Progenitor cell of endocrine pancreas (in vitro differentiated cells): ENCODE results near the gene GGCT. TPM values are rescaled to one million over a fixed set of nuclear protein-coding genes. Genes with fewer than 3 reads are reported as not detected.

ENCODE experiments used
- DNase-seq: peaks from one replicate; pipeline ENCODE4 v3.0.0; 2021; ENCODE audit warnings: low spot score; ENCODE audit not compliant: unreplicated experiment
- H3K27ac Mint-ChIP-seq: 2 replicates; pipeline ENCODE4 v1.8.0; 2021; ENCODE audit warnings: mild to moderate bottlenecking, moderate library complexity, mixed read lengths
- H3K27me3 Mint-ChIP-seq: 2 replicates; pipeline ENCODE4 v1.8.0; 2021; ENCODE audit warnings: mixed read lengths
- H3K36me3 Mint-ChIP-seq: 2 replicates; pipeline ENCODE4 v1.8.0; 2022; ENCODE audit warnings: mixed read lengths; ENCODE audit not compliant: insufficient read depth
- H3K4me1 Mint-ChIP-seq: 2 replicates; pipeline ENCODE4 v1.8.0; 2021; ENCODE audit warnings: low read depth, mixed read lengths
- H3K4me3 Mint-ChIP-seq: 2 replicates; pipeline ENCODE4 v1.8.0; 2021; ENCODE audit warnings: low read depth, mild to moderate bottlenecking, moderate library complexity, mixed read lengths
- H3K9me3 Mint-ChIP-seq: 2 replicates; pipeline ENCODE4 v1.8.0; 2021; ENCODE audit warnings: low read depth, mixed read lengths
- total RNA-seq: library from RNA; stranded (reverse); gene quantifications from 2 replicates; pipeline ENCODE4 v1.2.1, GENCODE V29; 2021
- TF ChIP-seq, protein P1 (sequence below): fragments of 200-600 bp; sonication (generic); IDR thresholded peaks from one replicate; pipeline ENCODE4 v1.5.0; 2021; ENCODE audit warnings: antibody characterized with exemption, mild to moderate bottlenecking; ENCODE audit not compliant: unreplicated experiment

Gene GGCT
- total RNA-seq, 1 donor from 2014 or later = 54.7 TPM

DNA sequence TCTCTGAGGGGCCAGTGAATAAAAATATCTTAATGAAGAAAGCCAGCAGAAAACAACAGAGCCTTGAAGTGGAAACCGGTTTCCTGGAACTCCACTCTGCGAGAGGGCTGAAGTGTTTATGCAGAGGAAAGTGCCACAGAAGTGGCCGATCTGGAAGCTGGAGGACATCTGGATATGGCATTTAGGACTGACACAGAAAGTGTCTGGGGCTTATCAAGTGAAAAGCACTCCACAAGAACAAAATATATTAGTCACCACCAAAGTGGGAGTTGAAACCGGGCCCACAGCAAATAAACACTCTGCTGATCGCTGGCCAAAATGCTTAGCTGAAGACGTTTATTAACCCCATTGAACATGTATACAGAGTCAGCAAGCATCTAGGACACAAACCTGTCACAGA is 33.9 kb downstream of the GGCT start:
- Mint-ChIP-seq H3K27me3 (peaks cover 3% of the 10 kb centered on the region), H3K27ac (no peak overlapping the region)
- DNase-seq = no peak

DNA sequence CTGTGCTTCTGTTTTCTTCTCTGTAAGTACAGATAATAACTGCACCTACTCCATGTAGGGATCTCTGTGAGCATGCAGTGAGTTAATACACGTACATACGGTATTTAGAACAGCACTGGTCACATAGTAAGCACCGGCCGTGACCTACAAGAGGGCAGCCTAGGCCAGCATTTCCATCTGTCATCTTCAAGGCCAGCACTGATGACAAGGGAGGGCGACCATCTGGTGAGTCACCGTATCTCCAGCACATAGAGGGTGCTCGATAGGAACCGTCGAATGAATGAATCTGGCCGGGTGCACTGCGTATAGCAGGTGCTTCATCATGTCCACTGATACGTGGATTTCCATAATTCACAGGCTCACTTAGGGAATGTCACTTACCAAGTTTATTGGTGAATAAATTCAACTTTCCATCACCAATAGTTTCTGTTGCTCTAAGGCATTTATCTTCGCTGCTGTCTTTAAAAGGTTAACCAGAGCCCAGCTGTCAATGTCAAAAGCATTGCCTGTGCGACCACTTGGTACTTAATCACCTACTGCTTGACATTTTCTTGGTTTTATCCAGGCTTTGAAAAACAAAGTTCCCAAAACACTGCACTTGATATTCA is 34.4 kb downstream of the GGCT start:
- H3K9me3 Mint-ChIP-seq = no peaks in the 10 kb centered on the region
- no peak overlapping the region for H3K4me3 Mint-ChIP-seq
- DNase-seq = no peak
- TF ChIP-seq, protein P1, sequence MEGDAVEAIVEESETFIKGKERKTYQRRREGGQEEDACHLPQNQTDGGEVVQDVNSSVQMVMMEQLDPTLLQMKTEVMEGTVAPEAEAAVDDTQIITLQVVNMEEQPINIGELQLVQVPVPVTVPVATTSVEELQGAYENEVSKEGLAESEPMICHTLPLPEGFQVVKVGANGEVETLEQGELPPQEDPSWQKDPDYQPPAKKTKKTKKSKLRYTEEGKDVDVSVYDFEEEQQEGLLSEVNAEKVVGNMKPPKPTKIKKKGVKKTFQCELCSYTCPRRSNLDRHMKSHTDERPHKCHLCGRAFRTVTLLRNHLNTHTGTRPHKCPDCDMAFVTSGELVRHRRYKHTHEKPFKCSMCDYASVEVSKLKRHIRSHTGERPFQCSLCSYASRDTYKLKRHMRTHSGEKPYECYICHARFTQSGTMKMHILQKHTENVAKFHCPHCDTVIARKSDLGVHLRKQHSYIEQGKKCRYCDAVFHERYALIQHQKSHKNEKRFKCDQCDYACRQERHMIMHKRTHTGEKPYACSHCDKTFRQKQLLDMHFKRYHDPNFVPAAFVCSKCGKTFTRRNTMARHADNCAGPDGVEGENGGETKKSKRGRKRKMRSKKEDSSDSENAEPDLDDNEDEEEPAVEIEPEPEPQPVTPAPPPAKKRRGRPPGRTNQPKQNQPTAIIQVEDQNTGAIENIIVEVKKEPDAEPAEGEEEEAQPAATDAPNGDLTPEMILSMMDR = no peak
- H3K27ac Mint-ChIP-seq = peak overlapping the region; percentile 76
- H3K27me3 Mint-ChIP-seq = no peaks in the 10 kb centered on the region
- H3K36me3 Mint-ChIP-seq = no peaks in the 10 kb centered on the region
- peaks cover 12% of the 10 kb centered on the region for H3K4me1 Mint-ChIP-seq

More for the DNA sequence above, 33.9 kb downstream of the GGCT start:
- no peaks in the 10 kb centered on the region for H3K9me3 Mint-ChIP-seq
- peaks cover 12% of the 10 kb centered on the region for H3K4me1 Mint-ChIP-seq
- TF ChIP-seq, protein P1 = no peak
- no peaks in the 10 kb centered on the region for H3K36me3 Mint-ChIP-seq
- H3K4me3 Mint-ChIP-seq = no peak overlapping the region

DNA sequence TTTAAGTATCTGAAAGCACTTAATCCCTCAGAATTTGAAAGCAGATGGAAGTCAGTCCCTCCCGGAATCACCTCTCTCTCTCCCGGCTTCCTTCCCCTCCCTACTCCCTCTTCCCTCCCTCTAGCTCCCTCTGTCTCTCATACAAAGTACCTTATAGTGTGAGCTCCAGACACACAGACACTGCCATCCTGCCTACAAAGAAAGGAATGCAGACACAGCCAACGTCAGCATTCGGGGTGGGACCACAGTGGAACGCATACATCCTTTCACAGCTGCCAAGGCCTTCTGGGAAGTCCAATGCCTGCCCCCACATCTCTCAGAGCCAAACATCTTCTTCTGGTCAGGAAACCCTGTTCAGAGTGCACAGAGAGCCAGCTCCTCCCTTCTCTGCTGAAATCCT is 35.3 kb downstream of the GGCT start:
- H3K4me1 Mint-ChIP-seq = peaks cover 12% of the 10 kb centered on the region
- TF ChIP-seq, protein P1 = peak; percentile 23
- H3K4me3 Mint-ChIP-seq = no peak overlapping the region
- no peaks in the 10 kb centered on the region for H3K36me3 Mint-ChIP-seq
- H3K27ac Mint-ChIP-seq = no peak overlapping the region
- no peaks in the 10 kb centered on the region for H3K9me3 Mint-ChIP-seq
- no peak for DNase-seq
- H3K27me3 Mint-ChIP-seq = no peaks in the 10 kb centered on the region

DNA sequence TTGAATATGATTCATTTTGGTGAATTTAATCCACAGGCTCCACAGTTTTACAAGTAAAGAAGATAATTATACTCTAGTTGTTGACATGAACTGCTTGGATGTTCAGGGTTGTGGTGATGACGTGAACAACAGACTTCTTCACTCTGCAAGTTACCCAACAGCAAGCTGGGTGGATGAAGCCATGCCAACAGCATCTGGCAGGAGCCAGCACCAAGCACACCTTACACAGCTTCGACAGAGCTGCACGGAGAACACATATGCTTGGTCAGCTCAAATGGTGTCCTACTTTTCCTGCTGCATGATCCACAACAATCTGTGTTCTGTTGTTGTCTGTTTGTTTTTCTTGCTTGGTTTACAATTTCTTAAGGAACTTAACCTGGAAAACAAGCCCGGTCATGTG is 35.8 kb downstream of the GGCT start:
- H3K27ac Mint-ChIP-seq = no peak overlapping the region

DNA sequence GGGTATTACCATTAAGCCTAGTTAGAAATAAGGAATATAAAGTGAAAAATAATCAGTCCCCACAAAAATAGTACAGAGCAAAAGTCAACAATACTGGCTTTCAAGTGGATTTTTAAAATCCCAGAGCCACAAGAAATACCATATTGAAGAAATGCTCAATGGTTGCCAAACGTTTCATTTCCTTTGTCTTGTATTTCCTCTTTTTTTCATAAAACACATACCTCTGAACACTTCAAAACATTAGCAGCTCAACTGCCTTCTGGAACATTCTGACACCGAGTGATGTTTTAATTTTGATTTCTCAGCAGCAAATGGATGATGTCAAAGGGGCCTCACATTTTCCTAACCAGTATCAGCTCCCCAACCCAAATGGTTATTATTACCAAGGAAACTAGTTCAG is 36.6 kb downstream of the GGCT start:
- H3K9me3 Mint-ChIP-seq = no peaks in the 10 kb centered on the region
- H3K36me3 Mint-ChIP-seq = no peaks in the 10 kb centered on the region
- TF ChIP-seq, protein P1 = no peak
- no peak for DNase-seq
- no peaks in the 10 kb centered on the region for H3K27me3 Mint-ChIP-seq
- no peak overlapping the region for H3K4me3 Mint-ChIP-seq
- H3K27ac Mint-ChIP-seq = no peak overlapping the region
- H3K4me1 Mint-ChIP-seq = peaks cover 12% of the 10 kb centered on the region

More for the DNA sequence above, 35.8 kb downstream of the GGCT start:
- H3K27me3 Mint-ChIP-seq = no peaks in the 10 kb centered on the region
- TF ChIP-seq, protein P1 = no peak
- H3K4me1 Mint-ChIP-seq = peaks cover 12% of the 10 kb centered on the region
- no peak for DNase-seq
- no peaks in the 10 kb centered on the region for H3K36me3 Mint-ChIP-seq
- H3K4me3 Mint-ChIP-seq = no peak overlapping the region
- no peaks in the 10 kb centered on the region for H3K9me3 Mint-ChIP-seq
